Measurements from ENCODE around the gene ELF5.

DNA sequence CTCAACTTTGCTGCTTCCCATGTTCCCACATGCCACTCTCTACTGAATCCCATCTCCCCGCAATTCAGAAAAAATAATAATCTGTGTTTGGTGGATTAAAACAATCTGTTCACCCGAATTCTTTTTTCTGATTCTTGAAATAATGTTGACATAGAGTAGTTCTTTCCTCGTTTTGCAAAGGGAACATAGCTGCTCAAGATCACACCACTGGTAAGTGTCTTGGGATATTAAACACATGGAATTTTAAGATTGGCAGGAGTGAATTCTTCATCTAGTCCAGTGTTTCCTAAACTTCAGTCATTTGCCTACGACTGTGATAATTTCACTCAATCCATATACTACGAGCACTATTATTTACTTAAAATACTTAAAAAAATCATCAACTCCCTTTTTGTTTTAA is 6.0 kb downstream of the ELF5 start:
- TF ChIP-seq, protein P1, sequence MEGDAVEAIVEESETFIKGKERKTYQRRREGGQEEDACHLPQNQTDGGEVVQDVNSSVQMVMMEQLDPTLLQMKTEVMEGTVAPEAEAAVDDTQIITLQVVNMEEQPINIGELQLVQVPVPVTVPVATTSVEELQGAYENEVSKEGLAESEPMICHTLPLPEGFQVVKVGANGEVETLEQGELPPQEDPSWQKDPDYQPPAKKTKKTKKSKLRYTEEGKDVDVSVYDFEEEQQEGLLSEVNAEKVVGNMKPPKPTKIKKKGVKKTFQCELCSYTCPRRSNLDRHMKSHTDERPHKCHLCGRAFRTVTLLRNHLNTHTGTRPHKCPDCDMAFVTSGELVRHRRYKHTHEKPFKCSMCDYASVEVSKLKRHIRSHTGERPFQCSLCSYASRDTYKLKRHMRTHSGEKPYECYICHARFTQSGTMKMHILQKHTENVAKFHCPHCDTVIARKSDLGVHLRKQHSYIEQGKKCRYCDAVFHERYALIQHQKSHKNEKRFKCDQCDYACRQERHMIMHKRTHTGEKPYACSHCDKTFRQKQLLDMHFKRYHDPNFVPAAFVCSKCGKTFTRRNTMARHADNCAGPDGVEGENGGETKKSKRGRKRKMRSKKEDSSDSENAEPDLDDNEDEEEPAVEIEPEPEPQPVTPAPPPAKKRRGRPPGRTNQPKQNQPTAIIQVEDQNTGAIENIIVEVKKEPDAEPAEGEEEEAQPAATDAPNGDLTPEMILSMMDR (IDR thresholded peaks at IDR 0.05), result no peak
- no peak for TF ChIP-seq EZH2 (IDR thresholded peaks at IDR 0.05; ENCODE audit: borderline replicate concordance, insufficient read depth, low read depth, low read length, poor library complexity, severe bottlenecking)
